Mesothelial cell of epicardium (in vitro differentiated cells): Measurements from ENCODE around the gene ZBTB6. TPM values are rescaled to one million over a fixed set of nuclear protein-coding genes. Genes with fewer than 3 reads are reported as not detected.

Source experiments
- DNase-seq, 2 experiments: peaks; one replicate each; pipeline ENCODE4 v3.0.0; 2021; ENCODE audit warnings: low spot score in 2 of 2; ENCODE audit not compliant: unreplicated experiment in 2 of 2
- H3K27ac Mint-ChIP-seq: 2 replicates; pipeline ENCODE4 v1.8.0; 2021; ENCODE audit warnings: mixed read lengths
- H3K27me3 Mint-ChIP-seq: 2 replicates; pipeline ENCODE4 v1.8.0; 2021; ENCODE audit warnings: low read depth, mixed read lengths
- H3K36me3 Mint-ChIP-seq: 2 replicates; pipeline ENCODE4 v1.8.0; 2021; ENCODE audit warnings: mixed read lengths
- H3K4me1 Mint-ChIP-seq: 2 replicates; pipeline ENCODE4 v1.8.0; 2021; ENCODE audit warnings: mixed read lengths
- H3K4me3 Mint-ChIP-seq: 2 replicates; pipeline ENCODE4 v1.8.0; 2021; ENCODE audit warnings: mild to moderate bottlenecking, moderate library complexity, mixed read lengths
- H3K9me3 Mint-ChIP-seq: 2 replicates; pipeline ENCODE4 v1.8.0; 2021; ENCODE audit warnings: mixed read lengths
- CTCF ChIP-seq: fragments of 200-600 bp; sonication (generic); IDR thresholded peaks from one replicate; pipeline ENCODE4 v1.5.0; 2021; ENCODE audit warnings: antibody characterized with exemption; ENCODE audit not compliant: unreplicated experiment
- total RNA-seq: library from RNA; stranded (reverse); gene quantifications from 3 replicates; pipeline ENCODE4 v1.2.1, GENCODE V29; 2021

Gene ZBTB6
- total RNA-seq, 1 donor from 2014 or later: 10.4 TPM

GRCh38 chr9:122950263-122950662, 37.1 kb upstream of the ZBTB6 start:
- Mint-ChIP-seq H3K4me3 (no peak overlapping the region), H3K9me3 (no peaks in the 10 kb centered on the region), H3K36me3 (peaks cover 1% of the 10 kb centered on the region), H3K27me3 (no peaks in the 10 kb centered on the region), H3K27ac (no peak overlapping the region), H3K4me1 (peaks cover 34% of the 10 kb centered on the region)
- TF ChIP-seq CTCF: no peak
- DNase-seq: no peak

- H3K27ac Mint-ChIP-seq: no peak overlapping the region
- no peak for DNase-seq
Measured at GRCh38 chr9:122949696-122950095, 36.6 kb upstream of the ZBTB6 start.

GRCh38 chr9:122948313-122948712, 35.2 kb upstream of the ZBTB6 start:
- no peak overlapping the region for H3K4me3 Mint-ChIP-seq
- H3K4me1 Mint-ChIP-seq: peaks cover 29% of the 10 kb centered on the region
- TF ChIP-seq CTCF: no peak
- H3K27me3 Mint-ChIP-seq: no peaks in the 10 kb centered on the region
- H3K27ac Mint-ChIP-seq: peak overlapping the region; percentile 62
- H3K36me3 Mint-ChIP-seq: no peaks in the 10 kb centered on the region
- H3K9me3 Mint-ChIP-seq: no peaks in the 10 kb centered on the region
- no peak for DNase-seq

More at GRCh38 chr9:122949696-122950095, 36.6 kb upstream of the ZBTB6 start:
- Mint-ChIP-seq H3K9me3 (no peaks in the 10 kb centered on the region), H3K27me3 (no peaks in the 10 kb centered on the region), H3K36me3 (peaks cover 1% of the 10 kb centered on the region), H3K4me3 (no peak overlapping the region), H3K4me1 (peaks cover 33% of the 10 kb centered on the region)
- no peak for TF ChIP-seq CTCF

- Mint-ChIP-seq H3K36me3 (no peaks in the 10 kb centered on the region), H3K27ac (no peak overlapping the region), H3K27me3 (no peaks in the 10 kb centered on the region), H3K9me3 (no peaks in the 10 kb centered on the region), H3K4me3 (no peak overlapping the region), H3K4me1 (peaks cover 41% of the 10 kb centered on the region)
- no peak for TF ChIP-seq CTCF
- DNase-seq: no peak
Measured at GRCh38 chr9:122946461-122947005, 33.4 kb upstream of the ZBTB6 start.

GRCh38 chr9:122944960-122945888, 32.1 kb upstream of the ZBTB6 start:
- DNase-seq: no peak
- Mint-ChIP-seq H3K4me3 (no peak overlapping the region), H3K36me3 (no peaks in the 10 kb centered on the region), H3K27ac (peak overlapping the region; percentile 85), H3K9me3 (no peaks in the 10 kb centered on the region), H3K27me3 (no peaks in the 10 kb centered on the region), H3K4me1 (peaks cover 46% of the 10 kb centered on the region)
- no peak for TF ChIP-seq CTCF
